Measurements from ENCODE around the gene CLIC5.

GRCh38 chr6:45872827-45873365 lies 142.8 kb downstream of the CLIC5 start:
- TF ChIP-seq EZH2 (IDR thresholded peaks at IDR 0.05; ENCODE audit: borderline replicate concordance, insufficient read depth, low read depth, low read length, poor library complexity, severe bottlenecking) (no peak), CTCF (IDR thresholded peaks at IDR 0.05) (no peak)

Data from B cell (primary cell).